Measurements from ENCODE around the gene RGS19. TPM values are rescaled to one million over a fixed set of nuclear protein-coding genes. Genes with fewer than 3 reads are reported as not detected.

Gene RGS19
- total RNA-seq, 1 experiment from 2014 or later: 12.8 TPM

- H3K36me3 Mint-ChIP-seq (ENCODE audit: insufficient read depth in 1 of 3, low read depth in 3 of 3): no peaks in the 10 kb centered on the region
- Histone ChIP-seq H3K14ac (ENCODE audit: insufficient read depth, low read length) (no peak overlapping the region), H3K23me2 (ENCODE audit: insufficient read length, low read depth, low read length, poor library complexity, severe bottlenecking) (no peaks in the 10 kb centered on the region), H2BK12ac (ENCODE audit: insufficient read length, low read depth, low read length) (no peak overlapping the region), H3K4ac (ENCODE audit: low read depth, low read length) (no peak overlapping the region), H3K4me1 (ENCODE audit: insufficient read depth, low read length) (no peaks in the 10 kb centered on the region), H3K27me3 (ENCODE audit: insufficient read depth, low read length) (no peaks in the 10 kb centered on the region), H2AFZ (ENCODE audit: low read length) (no peak overlapping the region), H2BK15ac (ENCODE audit: low read depth, low read length) (no peak overlapping the region), H4K8ac (replicated peaks; ENCODE audit: insufficient read length, low read depth, low read length) (no peak overlapping the region), H3K56ac (ENCODE audit: insufficient read length, low read depth, low read length) (no peak overlapping the region), H4K5ac (ENCODE audit: insufficient read length, low read depth, low read length) (no peak overlapping the region), H3K9ac (ENCODE audit: extremely low read depth, insufficient read length, low read length) (no peak overlapping the region), H3T11ph (ENCODE audit: low read length) (no peak overlapping the region), H3K9me3 (ENCODE audit: control insufficient read depth, low read depth, low read length) (no peaks in the 10 kb centered on the region), H2AK5ac (ENCODE audit: insufficient read length, low read length) (no peak overlapping the region), H2BK120ac (ENCODE audit: low read depth, low read length, poor library complexity, severe bottlenecking) (no peak overlapping the region), H4K20me1 (ENCODE audit: control insufficient read depth, insufficient read depth, insufficient read length) (peaks cover 3% of the 10 kb centered on the region), H3K79me1 (ENCODE audit: insufficient read depth, low read depth, low read length, poor library complexity, severe bottlenecking) (no peaks in the 10 kb centered on the region), H3K27ac (ENCODE audit: insufficient read length, low read depth, low read length) (no peak overlapping the region), H3K18ac (ENCODE audit: insufficient read length, low read depth, low read length) (no peak overlapping the region), H3K79me2 (ENCODE audit: insufficient read depth, low read length) (no peaks in the 10 kb centered on the region), H4K91ac (ENCODE audit: insufficient read length, low read depth, low read length) (no peak overlapping the region), H2BK20ac (ENCODE audit: low read depth, low read length, poor library complexity, severe bottlenecking) (no peak overlapping the region), H2BK5ac (ENCODE audit: insufficient read length, low read length) (no peak overlapping the region), H3K23ac (ENCODE audit: insufficient read length, low read depth, low read length) (no peak overlapping the region), H3K4me2 (ENCODE audit: insufficient read depth, insufficient read length, low read length) (no peak overlapping the region)
- no peak overlapping the region for H3K4me3 Mint-ChIP-seq
- H3K27me3 Mint-ChIP-seq (ENCODE audit: low read depth): peaks cover 6% of the 10 kb centered on the region; the same call in 1 of the 2 replicates
- no peaks in the 10 kb centered on the region; a peak in 1 of 4 replicates for H3K4me1 Mint-ChIP-seq
- H3K9me3 Mint-ChIP-seq: no peaks in the 10 kb centered on the region
- H3K27ac Mint-ChIP-seq: no peak overlapping the region
- WGBS (ENCODE audit: extremely low coverage, insufficient read length, low lambda C conversion rate): no CpG with 5 or more reads among the region's 18 CpGs
- no peak for TF ChIP-seq CTCF (conservative IDR thresholded peaks at IDR 0.05)
- DNase-seq: no peak
Measured at GRCh38 chr20:64112691-64113443, 33.5 kb upstream of the RGS19 start.

Data from H9 (cell line).